Smooth muscle cell of the brain vasculature (primary cell): ENCODE measurements around the gene RNASE2.
A peak's percentile ranks its signal among the peaks of the same experiment; 100 is the strongest.
"Not testable (repeated sequence)": the region's sequence is repeated elsewhere in the genome, so short reads cannot be mapped to it uniquely, and the experiment has no call there.

Experiments used
- DNase-seq: peaks from one replicate; pipeline ENCODE4 v3.0.0-alpha.2; 2012; ENCODE audit warnings: low read depth, low spot score

Gene RNASE2

DNA sequence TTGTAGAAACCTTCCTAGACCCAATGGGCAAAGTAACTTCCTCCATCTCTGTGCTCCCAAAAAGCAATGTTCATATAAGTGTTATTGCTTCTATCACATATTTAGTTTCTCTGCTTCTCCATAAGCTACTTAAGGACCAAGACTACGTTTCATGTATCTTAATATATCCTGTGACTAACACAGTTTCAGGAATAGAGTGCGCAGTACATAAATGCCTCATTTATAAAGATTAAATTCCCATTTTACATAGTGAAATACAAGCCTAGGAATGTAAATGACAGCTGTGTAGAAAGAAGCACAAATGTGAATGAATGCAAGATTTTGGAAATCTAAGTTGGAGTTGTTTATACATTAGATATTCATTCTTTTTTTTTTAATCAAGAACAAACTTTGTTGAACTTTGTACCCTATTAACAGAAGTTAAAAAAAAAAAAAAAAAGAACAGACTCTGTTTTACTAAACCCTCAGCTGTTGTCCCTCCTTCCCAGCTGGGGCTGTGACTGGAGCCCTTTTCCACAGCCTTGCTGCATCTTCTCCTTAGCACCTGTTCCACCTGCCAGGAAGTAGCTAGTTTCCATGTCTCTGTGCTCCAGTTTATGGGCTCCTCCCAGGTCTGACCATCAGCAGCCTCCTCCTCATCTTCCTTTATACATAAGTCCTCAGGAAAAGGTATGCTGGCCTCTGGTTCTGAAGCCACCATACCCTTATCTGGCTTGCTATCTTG lies 27.5 kb downstream of the RNASE2 start:
- DNase-seq = no peak

DNA sequence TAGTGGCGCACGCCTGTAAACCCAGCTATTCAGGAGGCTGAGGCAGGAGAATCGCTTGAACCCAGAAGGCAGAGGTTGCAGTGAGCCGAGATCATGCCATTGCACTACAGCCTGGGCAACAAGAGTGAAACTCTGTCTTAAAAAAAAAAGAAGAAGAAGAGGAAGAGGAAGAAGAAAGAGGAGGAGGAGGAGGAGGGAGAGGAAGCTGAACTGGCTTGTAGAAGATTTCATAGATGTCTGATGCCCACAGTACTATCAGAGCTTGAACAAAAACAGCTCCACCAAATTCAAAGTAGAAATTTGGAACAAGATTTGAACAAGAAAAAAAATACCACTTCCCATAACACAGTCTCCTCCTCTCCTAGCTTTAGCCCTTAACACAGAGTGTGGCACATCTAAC lies 30.4 kb downstream of the RNASE2 start:
- not testable (repeated sequence) for DNase-seq

DNA sequence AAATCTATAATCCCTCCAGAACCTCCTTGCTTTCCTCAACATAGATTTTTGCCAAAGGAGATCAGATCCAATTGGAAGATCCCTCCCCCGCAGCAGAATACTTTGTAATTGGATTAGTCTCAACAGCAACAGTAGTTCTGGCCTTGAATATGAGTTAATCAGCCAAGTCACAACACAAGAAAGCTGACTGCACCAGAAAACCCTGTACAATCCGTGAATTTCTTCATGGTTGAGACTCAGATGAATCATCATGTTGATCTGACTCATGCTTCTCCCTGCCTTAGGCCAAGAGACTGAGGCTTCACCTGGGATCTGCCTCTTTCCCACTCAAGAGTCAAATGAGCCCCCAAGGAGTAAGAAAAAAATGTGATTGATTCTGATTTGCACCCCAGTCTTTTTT lies 31.5 kb downstream of the RNASE2 start:
- peak; percentile 46 for DNase-seq

DNA sequence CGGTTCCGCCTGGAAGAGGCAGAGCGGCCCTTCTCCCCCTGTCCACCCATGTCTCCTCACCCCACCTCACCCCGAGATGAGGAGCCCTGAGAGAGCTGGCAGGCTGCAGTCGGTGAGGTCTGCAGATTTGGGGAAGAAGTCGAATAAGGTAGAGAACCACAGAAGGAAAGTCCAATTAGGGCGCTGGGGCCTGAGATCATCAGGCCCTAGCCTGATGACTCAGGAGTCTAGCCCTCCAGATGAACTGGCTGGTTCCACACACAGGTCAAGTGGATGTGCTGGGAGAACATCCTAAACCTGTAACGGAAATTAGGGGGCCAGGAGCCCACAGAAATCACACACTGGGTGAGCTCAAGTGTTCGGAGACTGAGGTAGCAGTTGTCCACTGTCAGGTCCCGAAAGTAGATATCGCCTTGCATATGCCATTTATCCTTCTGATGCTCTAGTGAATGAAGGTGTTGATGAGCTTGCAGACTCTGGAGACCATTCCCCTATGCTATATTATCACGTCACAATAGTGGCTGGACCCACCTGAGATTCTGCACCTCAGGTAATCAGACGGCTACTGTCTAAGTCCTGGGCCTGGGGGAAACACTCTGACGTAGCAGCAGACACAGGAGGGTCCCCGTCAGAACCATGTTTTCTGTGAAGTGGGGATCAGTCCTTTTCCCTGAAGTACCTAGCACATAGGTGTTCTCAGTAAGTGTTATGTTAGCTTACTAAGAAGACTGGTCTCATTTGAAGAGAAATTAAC lies 33.6 kb downstream of the RNASE2 start:
- DNase-seq = no peak

DNA sequence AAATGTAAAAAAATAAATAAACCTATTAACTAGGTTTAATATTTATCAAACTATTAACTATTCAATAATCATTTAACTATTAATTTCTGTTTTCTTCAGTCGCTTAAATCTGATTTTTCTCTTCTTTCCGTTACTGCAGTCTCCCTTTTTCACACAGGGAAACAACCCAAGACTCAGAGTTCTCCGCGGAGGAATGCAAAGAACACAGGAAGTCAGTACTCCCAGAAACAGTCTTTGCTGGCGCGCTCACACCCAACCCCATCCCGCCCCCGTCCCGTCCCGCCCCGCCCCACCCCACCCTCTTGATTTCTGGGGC lies 34.1 kb downstream of the RNASE2 start:
- no peak for DNase-seq

DNA sequence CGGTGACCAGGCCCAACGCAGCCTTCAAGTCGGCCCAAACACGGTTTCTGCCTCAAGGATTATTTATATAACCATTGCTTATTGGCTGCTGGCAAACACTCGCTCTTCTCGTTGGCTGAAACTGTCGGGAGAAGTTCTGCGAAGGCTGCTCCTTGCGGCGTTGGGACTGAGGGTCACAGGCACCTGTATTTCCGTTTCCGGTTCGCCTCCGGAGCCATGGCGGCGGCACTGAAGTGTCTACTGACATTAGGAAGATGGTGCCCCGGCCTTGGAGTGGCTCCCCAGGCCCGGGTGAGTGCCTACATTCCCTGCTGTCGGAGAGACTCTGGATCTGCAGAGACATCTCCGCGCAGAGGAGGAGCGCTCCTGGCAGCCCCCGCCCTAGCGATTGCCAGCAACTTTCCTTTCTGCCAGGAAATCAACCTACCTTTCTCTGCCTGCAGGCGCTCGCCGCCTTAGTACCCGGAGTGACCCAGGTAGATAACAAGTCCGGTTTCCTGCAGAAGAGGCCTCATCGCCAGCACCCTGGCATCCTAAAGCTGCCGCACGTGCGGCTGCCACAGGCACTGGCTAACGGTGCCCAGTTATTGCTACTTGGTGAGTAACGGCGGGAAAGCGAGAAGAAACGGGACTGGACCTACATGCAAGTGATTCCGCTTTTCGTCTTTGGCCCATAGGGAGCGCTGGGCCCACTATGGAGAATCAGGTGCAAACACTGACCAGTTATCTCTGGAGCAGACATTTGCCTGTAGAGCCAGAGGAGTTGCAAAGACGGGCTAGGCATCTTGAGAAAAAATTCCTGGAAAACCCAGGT lies 34.7 kb downstream of the RNASE2 start, which contains the start of gene METTL17:
Gene METTL17, plus strand, starts transcription at position 194 of the 814 bp plus-strand sequence. Its CDS starts 23 bp downstream, at position 217.
- peak; percentile 89 for DNase-seq

DNA sequence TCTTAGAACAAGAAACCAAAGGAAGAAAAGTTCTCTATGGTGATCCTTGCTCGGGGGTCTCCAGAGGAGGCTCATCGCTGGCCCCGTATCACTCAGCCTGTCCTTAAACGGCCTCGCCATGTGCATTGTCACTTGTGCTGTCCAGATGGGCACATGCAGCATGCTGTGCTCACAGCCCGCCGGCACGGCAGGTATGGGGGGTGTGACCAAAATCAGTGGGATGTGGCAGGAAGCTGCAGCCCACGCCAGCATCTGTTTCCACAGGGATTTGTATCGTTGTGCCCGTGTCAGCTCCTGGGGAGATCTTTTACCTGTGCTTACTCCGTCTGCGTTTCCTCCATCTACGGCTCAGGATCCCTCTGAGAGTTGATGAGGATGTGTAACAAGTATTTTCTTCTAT lies 41.2 kb downstream of the RNASE2 start:
- no peak for DNase-seq

DNA sequence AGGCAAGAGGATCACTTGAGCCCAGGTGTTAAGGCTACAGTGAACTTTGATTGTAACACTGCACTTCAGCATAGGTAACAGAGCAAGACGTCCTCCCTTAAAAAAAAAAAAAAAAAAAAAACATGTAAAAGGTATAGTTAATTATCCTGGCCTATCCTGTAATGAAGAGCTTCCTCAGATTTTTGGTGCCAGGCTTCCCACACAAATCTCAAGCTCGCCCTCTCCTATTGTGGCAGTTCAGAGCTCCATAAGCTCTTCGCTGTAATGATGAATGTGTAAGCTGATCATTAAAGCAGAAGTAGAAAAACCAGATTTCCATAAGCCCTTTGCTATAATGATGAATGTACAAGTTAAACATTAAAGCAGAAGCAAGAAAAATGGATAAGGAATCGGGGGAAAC lies 41.8 kb downstream of the RNASE2 start:
- no peak for DNase-seq

DNA sequence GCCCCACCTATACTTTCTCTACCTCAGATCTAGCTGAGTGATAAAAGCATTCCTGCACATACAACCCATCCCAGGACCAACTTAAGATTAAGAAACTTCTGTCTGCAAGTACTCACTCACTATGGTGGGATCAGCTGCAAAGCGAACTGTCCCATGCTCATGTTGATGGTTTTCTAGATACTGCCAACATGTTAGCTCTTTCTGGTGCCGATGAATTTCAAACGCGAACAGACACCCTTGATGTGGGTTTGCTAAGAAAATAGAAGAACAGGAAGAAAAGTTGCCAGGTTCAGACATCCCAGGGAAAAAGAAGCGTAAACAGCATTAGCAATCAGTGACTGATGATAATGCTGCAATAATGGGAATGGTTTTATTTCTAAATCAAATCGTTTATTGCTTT lies 42.3 kb downstream of the RNASE2 start:
- no peak for DNase-seq

DNA sequence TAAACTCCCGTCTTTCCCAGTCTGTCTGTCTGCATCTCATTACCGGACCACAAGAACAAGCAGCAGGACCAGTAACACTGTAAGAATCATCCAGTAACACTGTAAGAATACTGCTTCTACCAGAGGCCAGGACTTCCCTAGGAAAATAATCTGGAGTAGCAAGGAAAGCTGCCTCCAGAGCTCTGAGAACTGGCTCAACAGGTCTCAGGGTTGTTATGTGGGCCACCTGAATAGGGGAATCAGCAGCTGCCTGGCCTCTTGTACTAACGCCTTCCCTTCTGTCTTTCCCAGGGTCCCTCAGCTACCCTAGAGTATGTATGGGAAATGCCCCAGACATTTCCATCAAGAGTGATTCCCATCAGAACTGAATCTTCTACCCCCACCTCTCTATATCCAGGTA lies 42.9 kb downstream of the RNASE2 start:
- no peak for DNase-seq

DNA sequence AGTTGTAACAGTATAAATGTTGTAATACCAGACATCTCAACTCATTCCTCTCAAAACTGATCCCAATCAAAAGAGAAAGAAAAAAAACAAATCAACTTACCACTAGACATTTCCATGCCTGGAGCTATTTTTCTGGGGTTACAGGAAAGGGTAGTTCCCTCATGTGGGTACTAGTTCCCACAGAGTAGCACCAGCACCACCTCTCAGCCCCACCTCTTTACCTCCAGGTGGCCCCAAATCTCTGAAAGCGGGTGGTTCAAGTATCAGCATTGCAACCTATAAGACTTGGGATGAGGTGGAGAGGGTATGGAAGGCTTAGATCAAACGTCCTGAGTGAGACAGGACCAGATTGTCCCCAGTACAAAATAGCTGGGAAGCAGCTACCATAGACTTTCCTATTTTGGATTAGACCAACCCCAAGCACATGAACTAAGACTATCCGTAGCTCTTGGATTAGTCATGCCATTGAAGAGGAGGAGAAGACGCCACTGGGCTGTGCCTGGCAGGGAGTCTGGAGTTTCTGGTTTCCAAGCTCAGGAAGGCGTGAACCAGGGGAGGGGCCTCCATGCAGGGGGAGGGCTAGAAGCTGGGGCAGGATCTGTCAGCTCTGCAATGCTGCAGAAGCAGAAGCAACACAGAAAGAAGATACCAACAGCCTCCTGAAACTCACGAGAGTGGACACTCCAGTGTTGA lies 43.5 kb downstream of the RNASE2 start, which contains the start of gene SLC39A2:
Gene SLC39A2, plus strand, starts transcription at position 620 of the 693 bp plus-strand sequence. CDS start 154 bp downstream, outside the sequence.
- DNase-seq = peak; percentile 45

DNA sequence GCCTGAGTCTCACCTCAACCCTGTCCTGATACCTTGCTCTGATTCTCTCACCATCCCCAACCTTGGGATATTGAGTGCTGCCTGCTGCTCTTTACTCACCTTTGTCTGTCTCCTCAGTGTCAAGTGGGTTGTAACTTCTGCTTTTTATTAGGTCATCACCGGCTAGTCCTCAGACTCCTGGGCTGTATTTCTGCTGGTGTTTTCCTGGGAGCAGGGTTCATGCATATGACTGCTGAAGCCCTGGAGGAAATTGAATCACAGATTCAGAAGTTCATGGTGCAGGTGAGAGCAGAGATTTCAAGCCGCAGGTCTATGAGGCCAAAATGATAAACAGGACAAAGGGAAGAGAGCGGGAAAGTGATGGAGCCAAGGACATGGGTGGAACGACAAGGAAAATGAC lies 44.3 kb downstream of the RNASE2 start:
- DNase-seq = no peak

DNA sequence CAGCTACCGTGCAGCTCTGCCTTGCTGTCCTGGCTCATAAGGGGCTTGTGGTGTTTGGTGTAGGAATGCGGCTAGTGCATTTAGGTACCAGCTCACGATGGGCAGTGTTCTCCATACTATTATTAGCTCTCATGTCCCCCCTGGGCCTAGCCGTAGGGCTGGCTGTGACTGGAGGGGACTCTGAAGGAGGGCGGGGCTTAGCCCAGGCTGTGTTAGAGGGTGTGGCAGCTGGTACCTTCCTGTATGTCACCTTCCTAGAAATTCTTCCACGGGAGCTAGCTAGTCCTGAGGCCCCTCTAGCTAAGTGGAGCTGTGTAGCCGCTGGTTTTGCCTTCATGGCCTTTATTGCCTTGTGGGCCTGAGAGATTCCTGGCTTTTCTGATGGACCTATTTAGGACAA lies 45.9 kb downstream of the RNASE2 start:
- DNase-seq = no peak

DNA sequence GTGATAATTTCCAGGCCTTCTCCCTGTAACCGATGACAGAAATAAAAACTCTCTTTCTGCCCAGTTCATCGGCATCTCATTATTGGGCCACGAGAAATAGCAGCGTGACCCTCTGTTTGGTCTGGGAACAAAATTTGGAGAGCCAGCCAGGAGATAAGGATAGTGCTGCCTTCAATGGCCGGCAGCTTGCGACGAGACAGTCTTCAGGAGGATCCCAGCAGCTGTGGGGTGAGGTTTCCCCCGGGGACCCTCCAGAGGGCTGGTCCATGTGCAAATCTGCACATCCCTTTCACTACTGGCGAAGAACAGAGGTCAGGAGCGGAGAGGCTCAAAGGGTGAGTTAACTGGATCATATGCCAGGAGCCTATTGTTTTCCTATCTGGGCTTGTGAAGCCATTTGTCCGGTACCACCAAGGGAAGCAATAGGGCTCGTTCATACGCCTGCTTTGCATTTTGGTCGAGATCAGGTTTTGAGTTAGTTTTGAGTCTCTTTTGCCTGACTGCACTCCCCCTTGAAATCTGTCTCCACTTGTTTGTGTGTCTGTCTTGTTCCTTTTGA lies 48.6 kb downstream of the RNASE2 start:
- DNase-seq = no peak
